RWPE2 (cell line): ENCODE data around the gene ABCA8.

Source experiments
- ATAC-seq: fragments of 200-7000 bp; cut with Tn5 transposase; 3 replicates; pipeline ENCODE4 v1.9.1; 2021; ENCODE audit warnings: low read depth
- DNase-seq: peaks from one replicate; pipeline ENCODE4 v3.0.0-alpha.2; 2020; ENCODE audit warnings: low spot score
- H3K27ac ChIP-seq: fragments of 450-650 bp; 2 replicates; pipeline ENCODE4 v1.5.1; 2017; ENCODE audit warnings: mild to moderate bottlenecking; ENCODE audit not compliant: poor library complexity, severe bottlenecking
- H3K27me3 ChIP-seq: fragments of 250-450 bp; sonication (Bioruptor Pico); 2 replicates; pipeline ENCODE4 v1.5.1; 2021; ENCODE audit warnings: mild to moderate bottlenecking, moderate library complexity; ENCODE audit not compliant: insufficient read depth, poor library complexity, severe bottlenecking
- H3K36me3 ChIP-seq: fragments of 250-450 bp; sonication (Bioruptor Pico); 2 replicates; pipeline ENCODE4 v1.5.1; 2020; ENCODE audit warnings: low read depth, mild to moderate bottlenecking, moderate library complexity
- H3K4me1 ChIP-seq: fragments of 250-450 bp; sonication (Bioruptor Pico); 2 replicates; pipeline ENCODE4 v1.5.1; 2021; ENCODE audit warnings: mild to moderate bottlenecking, moderate library complexity; ENCODE audit not compliant: insufficient read depth, poor library complexity, severe bottlenecking
- H3K4me3 ChIP-seq: fragments of 250-450 bp; sonication (Bioruptor Pico); 2 replicates; pipeline ENCODE4 v1.5.1; 2021; ENCODE audit warnings: mild to moderate bottlenecking, moderate library complexity; ENCODE audit not compliant: severe bottlenecking
- H3K9me3 ChIP-seq: fragments of 250-450 bp; sonication (Bioruptor Pico); 2 replicates; pipeline ENCODE4 v1.5.1; 2021; ENCODE audit warnings: mild to moderate bottlenecking, moderate library complexity; ENCODE audit not compliant: severe bottlenecking
- TF ChIP-seq, protein P1 (sequence below): fragments of 450-650 bp; IDR thresholded peaks from one replicate; pipeline ENCODE4 v1.5.1; 2017; ENCODE audit warnings: mild to moderate bottlenecking, moderate library complexity; ENCODE audit not compliant: poor library complexity, severe bottlenecking

ABCA8 gene

GRCh38 chr17:68819465-68819864 is 135.7 kb downstream of the ABCA8 start:
- H3K36me3 ChIP-seq, result no peaks in the 10 kb centered on the region
- DNase-seq, result no peak
- H3K27ac ChIP-seq, result no peak overlapping the region
- no peaks in the 10 kb centered on the region for H3K27me3 ChIP-seq
- H3K9me3 ChIP-seq, result no peaks in the 10 kb centered on the region
- ATAC-seq, result no peak
- H3K4me1 ChIP-seq, result peaks cover 19% of the 10 kb centered on the region
- no peak overlapping the region for H3K4me3 ChIP-seq
- TF ChIP-seq, protein P1, sequence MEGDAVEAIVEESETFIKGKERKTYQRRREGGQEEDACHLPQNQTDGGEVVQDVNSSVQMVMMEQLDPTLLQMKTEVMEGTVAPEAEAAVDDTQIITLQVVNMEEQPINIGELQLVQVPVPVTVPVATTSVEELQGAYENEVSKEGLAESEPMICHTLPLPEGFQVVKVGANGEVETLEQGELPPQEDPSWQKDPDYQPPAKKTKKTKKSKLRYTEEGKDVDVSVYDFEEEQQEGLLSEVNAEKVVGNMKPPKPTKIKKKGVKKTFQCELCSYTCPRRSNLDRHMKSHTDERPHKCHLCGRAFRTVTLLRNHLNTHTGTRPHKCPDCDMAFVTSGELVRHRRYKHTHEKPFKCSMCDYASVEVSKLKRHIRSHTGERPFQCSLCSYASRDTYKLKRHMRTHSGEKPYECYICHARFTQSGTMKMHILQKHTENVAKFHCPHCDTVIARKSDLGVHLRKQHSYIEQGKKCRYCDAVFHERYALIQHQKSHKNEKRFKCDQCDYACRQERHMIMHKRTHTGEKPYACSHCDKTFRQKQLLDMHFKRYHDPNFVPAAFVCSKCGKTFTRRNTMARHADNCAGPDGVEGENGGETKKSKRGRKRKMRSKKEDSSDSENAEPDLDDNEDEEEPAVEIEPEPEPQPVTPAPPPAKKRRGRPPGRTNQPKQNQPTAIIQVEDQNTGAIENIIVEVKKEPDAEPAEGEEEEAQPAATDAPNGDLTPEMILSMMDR, result no peak
